B cell (primary cell): ENCODE data around the gene KIF7. TPM values are rescaled to one million over a fixed set of nuclear protein-coding genes. Genes with fewer than 3 reads are reported as not detected.

ENCODE experiments used
- ATAC-seq: fragments of 200-7000 bp; cut with Tn5 transposase; one replicate; pipeline ENCODE4 v1.10.0; 2021; ENCODE audit warnings: low read depth, mild to moderate bottlenecking, moderate number of reproducible peaks, moderate library complexity
- CTCF ChIA-PET: fragments of 350-600 bp; sonication (Branson Sonifier 250); formaldehyde crosslinking; loops from one replicate; lab custom pipeline; 2021; ENCODE audit warnings: antibody characterized with exemption, inconsistent platforms; lab: Charles Lee
- POLR2A ChIA-PET: fragments of 350-600 bp; sonication (Branson Sonifier 250); formaldehyde crosslinking; loops from one replicate; lab custom pipeline; 2021; ENCODE audit warnings: antibody characterized with exemption; lab: Charles Lee
- DNase-seq: peaks from one replicate; pipeline ENCODE4 v3.0.0; 2013
- H2AFZ ChIP-seq: 2 replicates; pipeline ENCODE4 v1.6.1; 2012; ENCODE audit warnings: mild to moderate bottlenecking, low read depth, low read length; ENCODE audit not compliant: insufficient read depth, poor library complexity, severe bottlenecking
- H3K27ac ChIP-seq, 2 donors: 1 replicate in 1 of 2; 2 replicates in 1 of 2; pipeline ENCODE4 v1.5.1; 2012 to 2013; ENCODE audit warnings: low read length in 2 of 2, mild to moderate bottlenecking in 2 of 2, moderate library complexity in 1 of 2
- H3K27me3 ChIP-seq, 4 experiments: fragments of 200-600 bp in 1 of 4; sonication (generic) in 1 of 4; replicated peaks in 1 of 4; 1 replicate in 2 of 4; 2 replicates in 2 of 4; pipeline versions ENCODE4 v1.6.1 to v1.7.0; 2013 to 2016; ENCODE audit warnings: low read length in 3 of 4, mild to moderate bottlenecking in 2 of 4, mixed read lengths in 1 of 4, moderate library complexity in 1 of 4; ENCODE audit not compliant: insufficient read depth in 4 of 4, control insufficient read depth in 3 of 4; ENCODE audit errors: control extremely low read depth in 1 of 4
- H3K36me3 ChIP-seq, 2 experiments: replicated peaks in 1 of 2; 1 replicate in 1 of 2; 2 replicates in 1 of 2; pipeline versions ENCODE4 v1.6.1 to v1.7.1; 2013; ENCODE audit warnings: low read length in 1 of 2; ENCODE audit not compliant: insufficient read depth in 2 of 2, control insufficient read depth in 1 of 2; ENCODE audit errors: control extremely low read depth in 1 of 2, extremely low read depth in 1 of 2
- H3K4me1 ChIP-seq, 2 donors: fragments of 200-600 bp in 1 of 2; sonication (generic) in 1 of 2; 1 replicate in 1 of 2; 2 replicates in 1 of 2; pipeline versions ENCODE4 v1.5.1 to v1.6.1; 2013 to 2017; ENCODE audit warnings: low read length in 2 of 2; ENCODE audit not compliant: control insufficient read depth in 2 of 2, insufficient read depth in 2 of 2
- H3K4me2 ChIP-seq: replicated peaks from 2 replicates; pipeline ENCODE3; 2012; ENCODE audit warnings: mild to moderate bottlenecking, low read depth, low read length; ENCODE audit not compliant: poor library complexity, severe bottlenecking
- H3K4me3 ChIP-seq, 5 experiments: fragments of 200-600 bp in 1 of 5; sonication (generic) in 1 of 5; 1 replicate in 3 of 5; 2 replicates in 2 of 5; pipeline versions ENCODE4 v1.5.1 to v1.7.0; 2011 to 2016; ENCODE audit warnings: low read length in 4 of 5, mild to moderate bottlenecking in 4 of 5, low read depth in 2 of 5, control low read depth in 1 of 5, moderate library complexity in 1 of 5; ENCODE audit not compliant: insufficient read depth in 1 of 5; ENCODE audit errors: control extremely low read depth in 1 of 5, extremely low read depth in 1 of 5
- H3K79me2 ChIP-seq: fragments of 200-600 bp; sonication (generic); one replicate; pipeline ENCODE4 v1.6.0; 2016; ENCODE audit warnings: low read length; ENCODE audit not compliant: control insufficient read depth, insufficient read depth
- H3K9ac ChIP-seq: fragments of 200-600 bp; sonication (generic); 2 replicates; pipeline ENCODE4 v1.6.1; 2017; ENCODE audit warnings: mild to moderate bottlenecking, low read length, moderate library complexity
- H3K9me3 ChIP-seq, 3 donors: one replicate each; pipeline versions ENCODE4 v1.6.1 to v1.7.1; 2013; ENCODE audit warnings: low read length in 2 of 3; ENCODE audit not compliant: control insufficient read depth in 2 of 3, insufficient read depth in 1 of 3; ENCODE audit errors: control extremely low read depth in 1 of 3
- H4K20me1 ChIP-seq: 2 replicates; pipeline ENCODE4 v1.6.0; 2012; ENCODE audit warnings: mild to moderate bottlenecking, low read length; ENCODE audit not compliant: insufficient read depth, control insufficient read depth, poor library complexity, severe bottlenecking
- H3K27ac Mint-ChIP-seq: one replicate; pipeline ENCODE4 v1.8.0; 2021; ENCODE audit warnings: mixed read lengths
- H3K27me3 Mint-ChIP-seq: one replicate; pipeline ENCODE4 v1.8.0; 2021; ENCODE audit warnings: mixed read lengths
- H3K4me1 Mint-ChIP-seq: one replicate; pipeline ENCODE4 v1.8.0; 2021; ENCODE audit warnings: mixed read lengths
- H3K4me3 Mint-ChIP-seq: one replicate; pipeline ENCODE4 v1.8.0; 2021; ENCODE audit warnings: mixed read lengths
- H3K9me3 Mint-ChIP-seq: one replicate; pipeline ENCODE4 v1.8.0; 2022; ENCODE audit warnings: mixed read lengths; ENCODE audit not compliant: insufficient read depth
- CTCF ChIP-seq: fragments of 200-600 bp; IDR thresholded peaks from one replicate; pipeline ENCODE4 v1.8.0; 2022; ENCODE audit warnings: antibody characterized with exemption, mild to moderate bottlenecking
- EZH2 ChIP-seq: IDR thresholded peaks from 2 replicates; pipeline ENCODE4 v1.6.1; 2012; ENCODE audit warnings: borderline replicate concordance, low read depth, mild to moderate bottlenecking, moderate library complexity, low read length; ENCODE audit not compliant: insufficient read depth, poor library complexity, severe bottlenecking
- WGBS: methylation state at CpG from one replicate; pipeline ENCODE4 v1.1.5; 2013; ENCODE audit warnings: missing lambda C conversion rate; ENCODE audit not compliant: insufficient coverage; 5-methylcytosine and 5-hydroxymethylcytosine counted together
- intact Hi-C: fragments of 100-400 bp; cut with micrococcal nuclease; formaldehyde crosslinking; loops from one replicate; pipeline ENCODE4 v1.10.0; 2022
- polyA plus RNA-seq: library from polyadenylated mRNA; depleted of rRNA; stranded (reverse); fragments of >200 nt; gene quantifications from 2 replicates; pipeline ENCODE4 v1.2.3, GENCODE V29; 2012
- total RNA-seq, 2 donors: library from RNA; stranded (reverse); fragments of 120-200 nt in 1 of 2; gene quantifications; 1 replicate in 1 of 2; 2 replicates in 1 of 2; pipeline versions ENCODE4 v1.2.3 to v1.2.4, GENCODE V29; 2013 to 2022

The KIF7 gene
- total and polyA plus RNA-seq, 2 donors (not counting 1 experiment from before 2014, with no cell fraction given): not detected

- Mint-ChIP-seq H3K9me3 (no peaks in the 10 kb centered on the region), H3K4me3 (no peak overlapping the region), H3K4me1 (peaks cover 5% of the 10 kb centered on the region), H3K27ac (no peak overlapping the region), H3K27me3 (no peaks in the 10 kb centered on the region)
- H4K20me1 ChIP-seq: no peaks in the 10 kb centered on the region
- no peaks in the 10 kb centered on the region for H3K36me3 ChIP-seq
- no peaks in the 10 kb centered on the region for H3K4me1 ChIP-seq
- H3K9me3 ChIP-seq: peaks cover 0 to 15% (median 0%) of the 10 kb centered on the region in 3 donors
- ATAC-seq (no peak), DNase-seq (no peak)
- ChIA-PET POLR2A (no interaction called here), CTCF (no interaction called here)
- TF ChIP-seq EZH2 (no peak), CTCF (no peak)
- intact Hi-C loops: no loop called here
- no peak overlapping the region for H3K4me3 ChIP-seq
- H3K79me2 ChIP-seq: no peaks in the 10 kb centered on the region
- peaks cover 0 to 3% (median 0%) of the 10 kb centered on the region in 4 experiments for H3K27me3 ChIP-seq
- 96% methylated on average over 8 of the region's 8 CpGs for whole genome bisulfite sequencing
- no peak overlapping the region for H3K9ac ChIP-seq
- H3K27ac ChIP-seq: no peak overlapping the region
- no peak overlapping the region for H2AFZ ChIP-seq
- H3K4me2 ChIP-seq: no peak overlapping the region
Measured at GRCh38 chr15:89645680-89646079, 9.6 kb downstream of the KIF7 start.

- ChIA-PET POLR2A (no interaction called here), CTCF (no interaction called here)
- no peaks in the 10 kb centered on the region for H3K9me3 Mint-ChIP-seq
- over 99% methylated on average over 16 of the region's 16 CpGs for WGBS
- H3K4me3 ChIP-seq: no peak overlapping the region
- peaks cover 0 to 5% (median 0%) of the 10 kb centered on the region in 3 donors for H3K9me3 ChIP-seq
- no peaks in the 10 kb centered on the region for H4K20me1 ChIP-seq
- TF ChIP-seq CTCF: no peak
- TF ChIP-seq EZH2: no peak
- H3K79me2 ChIP-seq: no peaks in the 10 kb centered on the region
- H3K27me3 Mint-ChIP-seq: no peaks in the 10 kb centered on the region
- H3K4me1 Mint-ChIP-seq: peaks cover 3% of the 10 kb centered on the region
- no peak overlapping the region for H3K9ac ChIP-seq
- H3K4me3 Mint-ChIP-seq: no peak overlapping the region
- H3K4me1 ChIP-seq: no peaks in the 10 kb centered on the region
- H3K27ac Mint-ChIP-seq: no peak overlapping the region
- no peak for ATAC-seq
- no peak overlapping the region for H3K4me2 ChIP-seq
- no peak overlapping the region for H2AFZ ChIP-seq
- no peak overlapping the region for H3K27ac ChIP-seq
- peaks cover 0 to 2% (median 0%) of the 10 kb centered on the region in 4 experiments for H3K27me3 ChIP-seq
- H3K36me3 ChIP-seq: no peaks in the 10 kb centered on the region
- DNase-seq: no peak
- intact Hi-C loops: no loop called here
Measured at GRCh38 chr15:89642106-89642505, 13.2 kb downstream of the KIF7 start.
